Fibroblast of skin of back (primary cell): ENCODE results near the gene AKT3.

Source experiments
- DNase-seq: peaks from one replicate; pipeline ENCODE4 v3.0.0-alpha.2; 2013

AKT3 gene

GRCh38 chr1:243731301-243731891, 118.6 kb downstream of the AKT3 start:
- no peak for DNase-seq

GRCh38 chr1:243730487-243731150, 119.4 kb downstream of the AKT3 start:
- no peak for DNase-seq

GRCh38 chr1:243729956-243730355, 120.1 kb downstream of the AKT3 start:
- DNase-seq: no peak

GRCh38 chr1:243727503-243728203, 122.4 kb downstream of the AKT3 start:
- DNase-seq: no peak

- DNase-seq: no peak
Observed at GRCh38 chr1:243726806-243727502, 123.1 kb downstream of the AKT3 start.

GRCh38 chr1:243725846-243726245, 124.2 kb downstream of the AKT3 start:
- DNase-seq: no peak

- DNase-seq: no peak
Observed at GRCh38 chr1:243725075-243725474, 125.0 kb downstream of the AKT3 start.

GRCh38 chr1:243723458-243724043, 126.5 kb downstream of the AKT3 start:
- no peak for DNase-seq

- no peak for DNase-seq
Observed at GRCh38 chr1:243723050-243723449, 127.0 kb downstream of the AKT3 start.

GRCh38 chr1:243719476-243719875, 130.6 kb downstream of the AKT3 start:
- DNase-seq: no peak

GRCh38 chr1:243718893-243719292, 131.2 kb downstream of the AKT3 start:
- DNase-seq: peak; percentile 93

- DNase-seq: no peak
Observed at GRCh38 chr1:243718022-243718421, 132.0 kb downstream of the AKT3 start.

- peak; percentile 64 for DNase-seq
Observed at GRCh38 chr1:243716906-243717305, 133.1 kb downstream of the AKT3 start.

- DNase-seq: no peak
Observed at GRCh38 chr1:243715285-243715684, 134.8 kb downstream of the AKT3 start.

GRCh38 chr1:243713470-243714186, 136.4 kb downstream of the AKT3 start:
- no peak for DNase-seq

- no peak for DNase-seq
Observed at GRCh38 chr1:243712941-243713340, 137.1 kb downstream of the AKT3 start.

- DNase-seq: no peak
Observed at GRCh38 chr1:243712242-243712641, 137.8 kb downstream of the AKT3 start.

- DNase-seq: no peak
Observed at GRCh38 chr1:243710467-243710866, 139.6 kb downstream of the AKT3 start.

GRCh38 chr1:243708210-243708609, 141.8 kb downstream of the AKT3 start:
- no peak for DNase-seq

- DNase-seq: no peak
Observed at GRCh38 chr1:243706563-243706962, 143.5 kb downstream of the AKT3 start.

GRCh38 chr1:243705585-243705984, 144.5 kb downstream of the AKT3 start:
- DNase-seq: no peak

- no peak for DNase-seq
Observed at GRCh38 chr1:243701872-243702271, 148.2 kb downstream of the AKT3 start.
